Esophagus squamous epithelium (tissue), 5 donors: ENCODE results near the gene ATRNL1. TPM values are rescaled to one million over a fixed set of nuclear protein-coding genes. Genes with fewer than 3 reads are reported as not detected.

Source experiments
- DNase-seq: peaks from one replicate; lab custom pipeline; 2025; lab: John Stamatoyannopoulos, UW
- H3K27ac ChIP-seq, 4 donors: fragments of 200-600 bp; sonication (generic); one replicate each; pipeline ENCODE4 v1.5.1; 2016 to 2019; ENCODE audit warnings: mild to moderate bottlenecking in 1 of 4
- H3K27me3 ChIP-seq, 4 donors: fragments of 200-600 bp; sonication (generic); 1 replicate in 3 of 4; 2 replicates in 1 of 4; pipeline versions ENCODE4 v1.5.1 to v1.6.0; 2017 to 2021; ENCODE audit warnings: antibody characterized with exemption in 1 of 4
- H3K36me3 ChIP-seq, 3 donors: fragments of 200-600 bp; sonication (generic); one replicate each; pipeline ENCODE4 v1.5.1; 2016 to 2019
- H3K4me1 ChIP-seq, 3 donors: fragments of 200-600 bp; sonication (generic); one replicate each; pipeline ENCODE4 v1.5.1; 2017 to 2019
- H3K4me3 ChIP-seq, 4 donors: fragments of 200-600 bp; sonication (generic); 1 replicate in 3 of 4; 2 replicates in 1 of 4; pipeline ENCODE4 v1.5.1; 2016 to 2019; ENCODE audit warnings: mild to moderate bottlenecking in 2 of 4, moderate library complexity in 1 of 4
- H3K9me3 ChIP-seq, 3 donors: fragments of 200-600 bp; sonication (generic); one replicate each; pipeline ENCODE4 v1.5.1; 2016 to 2019
- CTCF ChIP-seq, 6 experiments: fragments of 450-650 bp in 4 of 6; fragments of 200-600 bp in 2 of 6; sonication (generic) in 2 of 6; IDR thresholded peaks; one replicate each; pipeline ENCODE4 v1.5.1; 2016 to 2019; ENCODE audit warnings: antibody characterized with exemption in 6 of 6, mild to moderate bottlenecking in 4 of 6, moderate library complexity in 4 of 6
- POLR2A ChIP-seq, 4 donors: fragments of 450-650 bp; IDR thresholded peaks; one replicate each; pipeline ENCODE4 v1.6.1; 2017; ENCODE audit warnings: antibody characterized with exemption in 4 of 4, mild to moderate bottlenecking in 4 of 4, moderate library complexity in 3 of 4
- WGBS, 2 donors: methylation state at CpG; one replicate each; pipeline ENCODE4 v1.1.5; 2018; 5-methylcytosine and 5-hydroxymethylcytosine counted together
- intact Hi-C: fragments of 100-400 bp; cut with DNase I; formaldehyde crosslinking; loops from one replicate; pipeline ENCODE4 v1.15.0; 2022
- total RNA-seq, 4 donors: library from RNA; depleted of rRNA; stranded (reverse); fragments of >200 nt; gene quantifications; one replicate each; pipeline ENCODE4 v1.1.0, GENCODE V29; 2016
- donor health status: DM: yes; HTN: yes; CAD: no.

ATRNL1 gene
- total RNA-seq, 4 donors from 2014 or later: 0.64 to 15.1 (median 2.6) TPM

DNA sequence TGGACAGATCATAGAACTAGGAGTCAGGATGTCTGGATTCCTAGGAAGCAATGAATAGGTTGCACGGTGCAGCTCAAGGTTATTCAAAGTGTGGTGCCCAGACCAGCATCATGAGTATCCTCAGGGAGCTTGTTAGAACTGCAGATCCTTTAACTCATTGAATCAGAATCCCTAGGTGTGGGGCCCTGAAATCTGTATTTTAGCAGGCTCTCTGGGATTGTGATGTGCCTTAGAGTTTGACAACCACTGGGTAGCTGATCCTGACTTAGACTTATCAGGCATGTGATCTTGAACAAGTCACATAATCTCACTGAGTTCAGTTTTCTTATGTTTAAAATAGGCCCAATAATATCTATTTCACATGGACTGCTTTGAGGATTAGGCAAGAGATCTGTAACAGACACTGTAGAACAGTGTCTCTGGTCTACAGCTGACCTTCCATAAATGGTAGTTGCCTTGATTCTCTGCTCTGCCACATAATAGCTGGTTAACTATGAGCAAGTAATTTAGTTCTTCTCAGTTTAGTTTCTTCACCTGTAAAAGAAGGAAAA lies 46.4 kb upstream of the ATRNL1 start:
- no peaks in the 10 kb centered on the region for H3K4me1 ChIP-seq
- WGBS, 2 donors: 86 to 92% methylated on average over 1 of the region's 1 CpG
- intact Hi-C loops: no loop called here
- DNase-seq: no peak
- no peaks in the 10 kb centered on the region for H3K36me3 ChIP-seq
- no peaks in the 10 kb centered on the region for H3K9me3 ChIP-seq
- TF ChIP-seq CTCF (IDR thresholded peaks at IDR 0.05) (no peak), POLR2A (IDR thresholded peaks at IDR 0.05) (no peak)
- no peaks in the 10 kb centered on the region for H3K27me3 ChIP-seq
- H3K27ac ChIP-seq: no peak overlapping the region
- H3K4me3 ChIP-seq: no peak overlapping the region

- intact Hi-C loops: no loop called here
- Histone ChIP-seq H3K9me3 (no peaks in the 10 kb centered on the region), H3K4me1 (no peaks in the 10 kb centered on the region), H3K4me3 (no peak overlapping the region), H3K27ac (no peak overlapping the region), H3K36me3 (no peaks in the 10 kb centered on the region), H3K27me3 (no peaks in the 10 kb centered on the region)
- TF ChIP-seq POLR2A (IDR thresholded peaks at IDR 0.05) (no peak), CTCF (IDR thresholded peaks at IDR 0.05) (no peak)
- DNase-seq: no peak
Measured at GRCh38 chr10:115047705-115048104, 45.5 kb upstream of the ATRNL1 start.

GRCh38 chr10:115049318-115049717 lies 43.8 kb upstream of the ATRNL1 start:
- WGBS, 2 donors: 74 to 77% methylated on average over 6 of the region's 6 CpGs
- TF ChIP-seq POLR2A (IDR thresholded peaks at IDR 0.05) (no peak), CTCF (IDR thresholded peaks at IDR 0.05) (no peak)
- no peak for DNase-seq
- Histone ChIP-seq H3K27me3 (no peaks in the 10 kb centered on the region), H3K4me3 (no peak overlapping the region), H3K9me3 (no peaks in the 10 kb centered on the region), H3K27ac (no peak overlapping the region), H3K4me1 (no peaks in the 10 kb centered on the region), H3K36me3 (no peaks in the 10 kb centered on the region)
- intact Hi-C loops: no loop called here

DNA sequence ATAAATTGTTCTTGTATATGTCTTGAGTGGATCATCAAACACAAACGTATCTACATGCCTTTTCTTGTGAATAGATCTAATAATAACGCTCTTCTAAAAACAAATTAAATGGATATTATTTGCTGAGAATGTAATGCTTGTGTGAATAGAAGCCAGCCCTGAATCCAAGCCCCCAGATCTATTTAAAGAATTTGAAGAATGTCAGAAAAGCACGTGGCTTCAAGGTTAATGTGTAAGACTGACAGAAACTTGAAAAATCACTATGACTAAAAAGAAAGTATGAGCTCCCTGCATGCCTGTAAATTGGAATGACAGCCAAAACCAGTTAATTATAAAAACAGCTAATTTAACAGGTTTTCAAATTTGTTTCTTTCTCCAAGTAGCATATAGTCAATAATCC lies 43.2 kb upstream of the ATRNL1 start:
- H3K27me3 ChIP-seq: no peaks in the 10 kb centered on the region
- H3K4me1 ChIP-seq: no peaks in the 10 kb centered on the region
- H3K36me3 ChIP-seq: no peaks in the 10 kb centered on the region
- no peak for DNase-seq
- no peak overlapping the region for H3K4me3 ChIP-seq
- H3K9me3 ChIP-seq: no peaks in the 10 kb centered on the region
- no peak overlapping the region for H3K27ac ChIP-seq
- intact Hi-C loops: no loop called here
- 23 to 35% methylated on average over 3 of the region's 3 CpGs for WGBS, 2 donors
- no peak for TF ChIP-seq POLR2A (IDR thresholded peaks at IDR 0.05)
- no peak for TF ChIP-seq CTCF (IDR thresholded peaks at IDR 0.05)

GRCh38 chr10:115050375-115051010 lies 42.7 kb upstream of the ATRNL1 start:
- H3K4me3 ChIP-seq: no peak overlapping the region
- no peaks in the 10 kb centered on the region for H3K27me3 ChIP-seq
- DNase-seq: no peak
- H3K4me1 ChIP-seq: no peaks in the 10 kb centered on the region
- no peaks in the 10 kb centered on the region for H3K36me3 ChIP-seq
- H3K27ac ChIP-seq: no peak overlapping the region
- 88 to 91% methylated on average over 3 of the region's 3 CpGs for WGBS, 2 donors
- intact Hi-C loops: no loop called here
- H3K9me3 ChIP-seq: no peaks in the 10 kb centered on the region
- no peak for TF ChIP-seq POLR2A (IDR thresholded peaks at IDR 0.05)
- no peak for TF ChIP-seq CTCF (IDR thresholded peaks at IDR 0.05)
